Ishikawa (cell line): ENCODE measurements around the gene AIG1.

ENCODE experiments used
- CEBPB ChIP-seq: IDR thresholded peaks from 2 replicates; pipeline ENCODE4 v1.6.1; 2012
- CREB1 ChIP-seq: IDR thresholded peaks from 2 replicates; pipeline ENCODE4 v1.6.1; 2012; ENCODE audit warnings: low read depth
- EGR1 ChIP-seq: IDR thresholded peaks from 2 replicates; pipeline ENCODE4 v1.6.1; 2012
- EP300 ChIP-seq: IDR thresholded peaks from 2 replicates; pipeline ENCODE4 v1.6.1; 2012; ENCODE audit warnings: borderline replicate concordance
- FOXM1 ChIP-seq: IDR thresholded peaks from 2 replicates; pipeline ENCODE4 v1.6.1; 2012; ENCODE audit warnings: low read depth, borderline replicate concordance
- MAX ChIP-seq: IDR thresholded peaks from 2 replicates; pipeline ENCODE4 v1.6.1; 2012
- NFIC ChIP-seq: IDR thresholded peaks from 2 replicates; pipeline ENCODE4 v1.6.1; 2012
- RAD21 ChIP-seq: IDR thresholded peaks from 2 replicates; pipeline ENCODE4 v1.6.1; 2012; ENCODE audit warnings: low read depth
- REST ChIP-seq: IDR thresholded peaks from 2 replicates; pipeline ENCODE4 v1.6.1; 2012; ENCODE audit warnings: low read depth, mild to moderate bottlenecking
- TAF1 ChIP-seq: IDR thresholded peaks from 2 replicates; pipeline ENCODE4 v1.6.1; 2012; ENCODE audit warnings: low read depth, mild to moderate bottlenecking
- TCF12 ChIP-seq: IDR thresholded peaks from 2 replicates; pipeline ENCODE4 v1.6.1; 2012; ENCODE audit warnings: low read depth
- USF1 ChIP-seq: IDR thresholded peaks from 2 replicates; pipeline ENCODE4 v1.6.1; 2012
- YY1 ChIP-seq: IDR thresholded peaks from 2 replicates; pipeline ENCODE4 v1.6.1; 2012; ENCODE audit warnings: low read depth
- ZBTB7A ChIP-seq: IDR thresholded peaks from 2 replicates; pipeline ENCODE4 v1.6.1; 2012; ENCODE audit warnings: low read depth

Gene AIG1

GRCh38 chr6:143141442-143141841, 80.8 kb downstream of the AIG1 start:
- TF ChIP-seq TAF1 (no peak), ZBTB7A (no peak), RAD21 (no peak), CREB1 (no peak)

GRCh38 chr6:143146186-143146851, 85.6 kb downstream of the AIG1 start:
- TF ChIP-seq USF1 (no peak), EP300 (no peak), FOXM1 (no peak), EGR1 (no peak), REST (no peak), NFIC (no peak), YY1 (no peak), MAX (no peak), TAF1 (no peak)

GRCh38 chr6:143149771-143150170, 89.1 kb downstream of the AIG1 start:
- TF ChIP-seq YY1 (no peak), EP300 (no peak), MAX (no peak), REST (no peak), TCF12 (no peak), TAF1 (no peak), RAD21 (no peak)

- TF ChIP-seq CEBPB (no peak), TCF12 (no peak), MAX (no peak), EGR1 (no peak)
Observed at GRCh38 chr6:143150281-143150680, 89.6 kb downstream of the AIG1 start.

GRCh38 chr6:143151381-143151780, 90.7 kb downstream of the AIG1 start:
- TF ChIP-seq USF1 (no peak), TAF1 (no peak), ZBTB7A (no peak)

GRCh38 chr6:143155681-143156080, 95.0 kb downstream of the AIG1 start:
- TF ChIP-seq CEBPB: no peak
- TF ChIP-seq YY1: no peak

- TF ChIP-seq YY1: no peak
- TF ChIP-seq NFIC: no peak
Observed at GRCh38 chr6:143157131-143157530, 96.4 kb downstream of the AIG1 start.

GRCh38 chr6:143158113-143158581, 97.5 kb downstream of the AIG1 start:
- TF ChIP-seq CEBPB: no peak
- TF ChIP-seq ZBTB7A: no peak
- TF ChIP-seq MAX: no peak
- TF ChIP-seq NFIC: no peak
- TF ChIP-seq EGR1: no peak
- no peak for TF ChIP-seq TCF12
- TF ChIP-seq YY1: no peak
- no peak for TF ChIP-seq TAF1
- no peak for TF ChIP-seq USF1
